ENCODE data around the gene ATP11B. TPM values are rescaled to one million over a fixed set of nuclear protein-coding genes. Genes with fewer than 3 reads are reported as not detected.

The ATP11B gene
- total RNA-seq, 2 experiments from 2014 or later = 55.6 to 87.9 TPM

DNA sequence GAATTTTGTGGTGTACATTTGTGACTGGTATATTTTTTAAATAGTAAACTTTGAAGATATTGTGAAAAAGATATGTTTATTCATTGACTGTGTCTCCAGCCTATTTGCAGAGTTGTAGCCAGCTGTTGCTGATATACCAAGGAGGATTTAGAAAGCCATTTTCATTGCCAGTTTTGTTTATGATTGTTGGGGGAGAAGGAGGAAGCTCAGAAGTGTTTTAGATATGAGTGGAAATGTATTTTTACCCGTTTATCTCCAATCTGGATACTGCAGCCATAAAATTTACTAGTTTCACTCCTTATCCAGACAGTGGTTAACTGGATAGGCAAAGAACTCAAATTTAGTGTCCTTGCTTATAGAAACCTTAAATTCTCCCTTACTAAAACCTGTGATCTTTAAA lies 18.8 kb downstream of the ATP11B start:
- Histone ChIP-seq H4K20me1 (ENCODE audit: insufficient read depth, low read length) (peaks cover 10% of the 10 kb centered on the region; the same call in 1 of the 2 replicates), H2AFZ (ENCODE audit: low read length) (no peak overlapping the region), H3K4me1 (ENCODE audit: insufficient read depth, low read length, poor library complexity, severe bottlenecking) (no peaks in the 10 kb centered on the region), H3K9me3 (ENCODE audit: low read length) (no peaks in the 10 kb centered on the region), H3K27ac (ENCODE audit: low read depth, low read length, poor library complexity, severe bottlenecking) (no peak overlapping the region), H3K4me2 (ENCODE audit: low read length) (no peak overlapping the region), H3K79me2 (ENCODE audit: insufficient read depth, low read depth, low read length) (peaks cover 95% of the 10 kb centered on the region), H3K9me2 (ENCODE audit: insufficient read depth, low read length) (no peaks in the 10 kb centered on the region), H3K4me3 (ENCODE audit: low read depth, low read length, poor library complexity, severe bottlenecking) (no peak overlapping the region), H3K36me3 (ENCODE audit: insufficient read depth, low read length) (peaks cover 6% of the 10 kb centered on the region; the same call in 1 of the 2 replicates)
- BruUV-seq (replicated peaks) = no TSS peak
- POLR2A ChIA-PET = interaction anchor here (1.5 kb wide), 1 partner anchor 17 kb away, joined by 4 read pairs; no protein-coding TSS in a partner anchor
- CTCF ChIA-PET (ENCODE audit: unreplicated experiment) = no interaction called here
- TF ChIP-seq, protein P1, sequence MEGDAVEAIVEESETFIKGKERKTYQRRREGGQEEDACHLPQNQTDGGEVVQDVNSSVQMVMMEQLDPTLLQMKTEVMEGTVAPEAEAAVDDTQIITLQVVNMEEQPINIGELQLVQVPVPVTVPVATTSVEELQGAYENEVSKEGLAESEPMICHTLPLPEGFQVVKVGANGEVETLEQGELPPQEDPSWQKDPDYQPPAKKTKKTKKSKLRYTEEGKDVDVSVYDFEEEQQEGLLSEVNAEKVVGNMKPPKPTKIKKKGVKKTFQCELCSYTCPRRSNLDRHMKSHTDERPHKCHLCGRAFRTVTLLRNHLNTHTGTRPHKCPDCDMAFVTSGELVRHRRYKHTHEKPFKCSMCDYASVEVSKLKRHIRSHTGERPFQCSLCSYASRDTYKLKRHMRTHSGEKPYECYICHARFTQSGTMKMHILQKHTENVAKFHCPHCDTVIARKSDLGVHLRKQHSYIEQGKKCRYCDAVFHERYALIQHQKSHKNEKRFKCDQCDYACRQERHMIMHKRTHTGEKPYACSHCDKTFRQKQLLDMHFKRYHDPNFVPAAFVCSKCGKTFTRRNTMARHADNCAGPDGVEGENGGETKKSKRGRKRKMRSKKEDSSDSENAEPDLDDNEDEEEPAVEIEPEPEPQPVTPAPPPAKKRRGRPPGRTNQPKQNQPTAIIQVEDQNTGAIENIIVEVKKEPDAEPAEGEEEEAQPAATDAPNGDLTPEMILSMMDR (conservative IDR thresholded peaks at IDR 0.05; ENCODE audit: low read length) = no peak
- TF ChIP-seq EZH2phosphoT487 (IDR thresholded peaks at IDR 0.05; ENCODE audit: borderline replicate concordance, low read depth, low read length) = no peak
- no peak for DNase-seq (ENCODE audit: low spot score)
- intact Hi-C loops (cut with micrococcal nuclease; ENCODE audit: unreplicated experiment) = no loop called here

DNA sequence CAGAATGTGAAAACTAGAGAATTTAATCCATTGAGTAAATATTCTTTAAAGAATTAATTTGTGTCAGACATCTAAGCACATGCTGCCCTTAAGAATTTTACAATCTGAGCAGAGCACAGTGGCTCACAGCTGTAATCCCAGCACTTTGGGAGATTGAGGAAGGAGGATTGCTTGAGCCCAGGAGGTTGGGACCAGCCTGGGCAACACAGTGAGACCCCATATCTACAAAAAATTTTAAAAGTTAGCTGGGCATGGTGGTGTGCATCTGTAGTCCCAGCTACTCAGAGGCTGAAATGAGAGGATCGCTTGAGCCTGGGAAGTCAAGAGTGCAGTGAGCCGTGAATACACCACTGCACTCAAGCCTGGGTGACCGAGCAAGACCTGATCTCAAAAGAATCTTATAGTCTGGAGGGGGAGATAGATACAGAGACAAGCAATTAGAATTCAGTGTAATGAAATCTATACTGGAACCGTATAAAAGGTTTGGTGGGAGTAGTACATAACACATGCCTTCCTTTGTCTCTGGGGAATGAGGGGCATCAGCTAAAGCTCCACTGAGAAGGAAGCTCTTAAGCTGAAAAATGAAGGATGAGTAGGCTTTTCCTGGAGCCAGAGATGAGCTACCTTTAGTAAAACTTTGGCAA lies 21.2 kb downstream of the ATP11B start:
- DNase-seq (ENCODE audit: low spot score) = no peak
- ChIA-PET CTCF (ENCODE audit: unreplicated experiment) (no interaction called here), POLR2A (interaction anchor here (0.7 to 1.8 kb wide), 5 partner anchors 11 to 23 kb away, joined by 3 to 10 read pairs (median 4); no protein-coding TSS in a partner anchor)
- H3K27ac ChIP-seq (ENCODE audit: low read depth, low read length, poor library complexity, severe bottlenecking) = no peak overlapping the region
- no peaks in the 10 kb centered on the region for H3K9me3 ChIP-seq (ENCODE audit: low read length)
- H3K4me1 ChIP-seq (ENCODE audit: insufficient read depth, low read length, poor library complexity, severe bottlenecking) = no peaks in the 10 kb centered on the region
- H3K4me3 ChIP-seq (ENCODE audit: low read depth, low read length, poor library complexity, severe bottlenecking) = no peak overlapping the region
- peaks cover 95% of the 10 kb centered on the region for H3K79me2 ChIP-seq (ENCODE audit: insufficient read depth, low read depth, low read length)
- no TSS peak for BruUV-seq (replicated peaks)
- H3K36me3 ChIP-seq (ENCODE audit: insufficient read depth, low read length) = peaks cover 6% of the 10 kb centered on the region; the same call in 1 of the 2 replicates
- no peak overlapping the region for H2AFZ ChIP-seq (ENCODE audit: low read length)
- intact Hi-C loops (cut with micrococcal nuclease; ENCODE audit: unreplicated experiment) = no loop called here
- no peaks in the 10 kb centered on the region for H3K9me2 ChIP-seq (ENCODE audit: insufficient read depth, low read length)
- peaks cover 9% of the 10 kb centered on the region; the same call in 1 of the 2 replicates for H4K20me1 ChIP-seq (ENCODE audit: insufficient read depth, low read length)
- TF ChIP-seq, protein P1 (conservative IDR thresholded peaks at IDR 0.05; ENCODE audit: low read length) = no peak
- TF ChIP-seq EZH2phosphoT487 (IDR thresholded peaks at IDR 0.05; ENCODE audit: borderline replicate concordance, low read depth, low read length) = no peak
- H3K4me2 ChIP-seq (ENCODE audit: low read length) = no peak overlapping the region

DNA sequence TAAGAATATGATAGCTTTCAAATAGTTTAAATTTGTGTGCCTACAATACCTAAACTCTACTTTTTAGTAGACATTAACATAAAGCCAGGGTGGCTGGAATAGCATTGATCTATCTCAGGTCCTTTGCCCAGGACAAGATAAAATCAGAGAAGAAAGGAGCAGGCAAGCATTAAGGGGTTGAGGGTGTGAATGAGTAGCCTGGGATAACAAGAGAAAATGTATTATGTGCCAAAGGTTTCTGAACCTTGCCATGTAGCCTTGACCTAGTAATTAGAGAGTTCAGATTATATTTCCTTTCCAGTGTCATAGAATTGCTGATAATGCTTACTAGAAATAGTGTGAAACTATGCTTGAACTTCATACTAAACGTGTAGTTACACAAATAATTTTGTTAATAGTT lies 22.9 kb downstream of the ATP11B start:
- H2AFZ ChIP-seq (ENCODE audit: low read length) = no peak overlapping the region
- H4K20me1 ChIP-seq (ENCODE audit: insufficient read depth, low read length) = peaks cover 8% of the 10 kb centered on the region; the same call in 1 of the 2 replicates
- no peaks in the 10 kb centered on the region for H3K4me1 ChIP-seq (ENCODE audit: insufficient read depth, low read length, poor library complexity, severe bottlenecking)
- H3K4me2 ChIP-seq (ENCODE audit: low read length) = no peak overlapping the region
- peaks cover 80% of the 10 kb centered on the region for H3K79me2 ChIP-seq (ENCODE audit: insufficient read depth, low read depth, low read length)
- H3K27ac ChIP-seq (ENCODE audit: low read depth, low read length, poor library complexity, severe bottlenecking) = no peak overlapping the region
- H3K9me3 ChIP-seq (ENCODE audit: low read length) = no peaks in the 10 kb centered on the region
- intact Hi-C loops (cut with micrococcal nuclease; ENCODE audit: unreplicated experiment) = no loop called here
- H3K4me3 ChIP-seq (ENCODE audit: low read depth, low read length, poor library complexity, severe bottlenecking) = no peak overlapping the region
- TF ChIP-seq EZH2phosphoT487 (IDR thresholded peaks at IDR 0.05; ENCODE audit: borderline replicate concordance, low read depth, low read length) = no peak
- TF ChIP-seq, protein P1 (conservative IDR thresholded peaks at IDR 0.05; ENCODE audit: low read length) = no peak
- no TSS peak for BruUV-seq (replicated peaks)
- ChIA-PET POLR2A (interaction anchor here (1.1 to 1.8 kb wide), 4 partner anchors 12 to 46 kb away, joined by 5 to 10 read pairs (median 8); no protein-coding TSS in a partner anchor), CTCF (ENCODE audit: unreplicated experiment) (no interaction called here)
- DNase-seq (ENCODE audit: low spot score) = no peak
- no peaks in the 10 kb centered on the region for H3K9me2 ChIP-seq (ENCODE audit: insufficient read depth, low read length)
- peaks cover 12% of the 10 kb centered on the region; the same call in 1 of the 2 replicates for H3K36me3 ChIP-seq (ENCODE audit: insufficient read depth, low read length)

Measured in OCI-LY7 (cell line).